T-cell (primary cell): ENCODE measurements around the gene GNB3. TPM values are rescaled to one million over a fixed set of nuclear protein-coding genes. Genes with fewer than 3 reads are reported as not detected.

Experiments used
- ATAC-seq, 4 experiments: fragments of 200-7000 bp in 3 of 4; fragments of 150-1000 bp in 1 of 4; cut with Tn5 transposase; replicated peaks in 1 of 4; 1 replicate in 3 of 4; 2 replicates in 1 of 4; pipeline ENCODE4 v1.10.0; 2021; ENCODE audit warnings: moderate library complexity in 3 of 4, mild to moderate bottlenecking in 2 of 4, moderate number of reproducible peaks in 1 of 4
- CTCF ChIA-PET, 2 donors: fragments of 300-600 bp; sonication (Branson Sonifier 250); formaldehyde crosslinking; loops; one replicate each; lab custom pipeline; 2022; ENCODE audit warnings: antibody characterized with exemption in 2 of 2; lab: Charles Lee
- POLR2A ChIA-PET, 2 donors: fragments of 300-600 bp; sonication (Branson Sonifier 250); formaldehyde crosslinking; loops; one replicate each; lab custom pipeline; 2022; ENCODE audit warnings: antibody characterized with exemption in 2 of 2; lab: Charles Lee
- DNase-seq, 35 experiments: peaks; one replicate each; pipeline versions ENCODE4 v3.0.0 to v3.0.0-alpha.2; 2013 to 2023
- H3K27ac ChIP-seq: one replicate; pipeline ENCODE4 v1.5.1; 2013; ENCODE audit warnings: low read length
- H3K27me3 ChIP-seq, 2 experiments: replicated peaks in 1 of 2; 1 replicate in 1 of 2; 2 replicates in 1 of 2; pipeline versions ENCODE4 v1.6.1 to v1.7.0; 2013; ENCODE audit warnings: low read length in 1 of 2, mixed read lengths in 1 of 2; ENCODE audit not compliant: control insufficient read depth in 2 of 2, insufficient read depth in 2 of 2; ENCODE audit errors: extremely low read depth in 1 of 2
- H3K36me3 ChIP-seq, 2 donors: 1 replicate in 1 of 2; 2 replicates in 1 of 2; pipeline versions ENCODE4 v1.6.1 to v1.7.0; 2013; ENCODE audit warnings: low read length in 1 of 2; ENCODE audit not compliant: control insufficient read depth in 2 of 2, insufficient read depth in 1 of 2; ENCODE audit errors: extremely low read depth in 1 of 2
- H3K4me1 ChIP-seq, 2 experiments: 1 replicate in 1 of 2; 2 replicates in 1 of 2; pipeline versions ENCODE4 v1.6.1 to v1.7.0; 2013; ENCODE audit warnings: low read length in 2 of 2, mixed read lengths in 1 of 2; ENCODE audit not compliant: insufficient read depth in 2 of 2, control insufficient read depth in 1 of 2; ENCODE audit errors: extremely low read depth in 1 of 2
- H3K4me3 ChIP-seq, 2 donors: 1 replicate in 1 of 2; 2 replicates in 1 of 2; pipeline versions ENCODE4 v1.5.1 to v1.7.0; 2013; ENCODE audit warnings: mild to moderate bottlenecking in 2 of 2, low read length in 1 of 2, moderate library complexity in 1 of 2; ENCODE audit not compliant: control insufficient read depth in 1 of 2; ENCODE audit errors: extremely low read depth in 1 of 2
- H3K9me3 ChIP-seq: 2 replicates; pipeline ENCODE4 v1.7.0; 2013
- H3K27ac Mint-ChIP-seq, 2 donors: one replicate each; pipeline ENCODE4 v1.8.0; 2020 to 2021; ENCODE audit warnings: mild to moderate bottlenecking in 2 of 2, mixed read lengths in 2 of 2
- H3K27me3 Mint-ChIP-seq, 2 donors: one replicate each; pipeline ENCODE4 v1.8.0; 2021 to 2022; ENCODE audit warnings: mixed read lengths in 2 of 2
- H3K36me3 Mint-ChIP-seq: one replicate; pipeline ENCODE4 v1.8.0; 2021; ENCODE audit warnings: mixed read lengths
- H3K4me1 Mint-ChIP-seq, 3 donors: one replicate each; pipeline ENCODE4 v1.8.0; 2020 to 2022; ENCODE audit warnings: mixed read lengths in 3 of 3, mild to moderate bottlenecking in 1 of 3
- H3K4me3 Mint-ChIP-seq, 3 donors: one replicate each; pipeline ENCODE4 v1.8.0; 2020 to 2022; ENCODE audit warnings: mild to moderate bottlenecking in 3 of 3, mixed read lengths in 3 of 3, moderate library complexity in 3 of 3
- H3K9me3 Mint-ChIP-seq, 3 donors: one replicate each; pipeline ENCODE4 v1.8.0; 2020 to 2022; ENCODE audit warnings: mixed read lengths in 3 of 3
- WGBS: methylation state at CpG from one replicate; pipeline ENCODE4 v1.1.5; 2013; ENCODE audit warnings: missing lambda C conversion rate; ENCODE audit not compliant: insufficient coverage; 5-methylcytosine and 5-hydroxymethylcytosine counted together
- total RNA-seq, 35 experiments: library from RNA in 6 of 35; stranded (reverse) in 6 of 35; fragments of 120-200 nt in 1 of 35; gene quantifications; one replicate each; pipeline versions ENCODE4 v1.2.1 to v1.2.4 and lab custom pipeline; 2013 to 2026

Gene GNB3
- total RNA-seq: 1 to 10 TPM in 4 of 5 donors, under 1 TPM in 1; 0.85 to 4.3 (median 3.4) TPM
- total RNA-seq (2013): 0.79 TPM
- 0 to 3.7 (median 0.50) reads per million in 29 experiments for total RNA-seq (lab: John Stamatoyannopoulos, UW)

- peaks cover 0 to 3% (median 0%) of the 10 kb centered on the region in 3 donors for H3K4me1 Mint-ChIP-seq
- H3K36me3 Mint-ChIP-seq: no peaks in the 10 kb centered on the region
- no peak within 1 kb of the TSS for H3K4me3 Mint-ChIP-seq
- WGBS: 87% methylated on average over 20 of the region's 24 CpGs
- no peak for DNase-seq
- Histone ChIP-seq H3K9me3 (no peaks in the 10 kb centered on the region), H3K4me1 (peaks cover 0 to 2% of the 10 kb centered on the region in 2 experiments), H3K36me3 (no peaks in the 10 kb centered on the region), H3K4me3 (no peak within 1 kb of the TSS), H3K27me3 (peaks cover 0 to 4% of the 10 kb centered on the region in 2 experiments), H3K27ac (no peak within 1 kb of the TSS)
- ATAC-seq: no peak
- H3K27me3 Mint-ChIP-seq: no peaks in the 10 kb centered on the region
- H3K27ac Mint-ChIP-seq: no peak within 1 kb of the TSS
- ChIA-PET CTCF (no interaction called here), POLR2A (interaction anchor here in 1 of 2 donors (0.6 kb wide), 1 partner anchor 489 kb away, joined by 3 read pairs; no protein-coding TSS in a partner anchor)
- H3K9me3 Mint-ChIP-seq: no peaks in the 10 kb centered on the region
Measured at GRCh38 chr12:6840761-6841515, at the start of gene GNB3. Gene GNB3 (plus strand): TSS chr12:6840925. CDS start chr12:6841288, 363 bp downstream.

DNA sequence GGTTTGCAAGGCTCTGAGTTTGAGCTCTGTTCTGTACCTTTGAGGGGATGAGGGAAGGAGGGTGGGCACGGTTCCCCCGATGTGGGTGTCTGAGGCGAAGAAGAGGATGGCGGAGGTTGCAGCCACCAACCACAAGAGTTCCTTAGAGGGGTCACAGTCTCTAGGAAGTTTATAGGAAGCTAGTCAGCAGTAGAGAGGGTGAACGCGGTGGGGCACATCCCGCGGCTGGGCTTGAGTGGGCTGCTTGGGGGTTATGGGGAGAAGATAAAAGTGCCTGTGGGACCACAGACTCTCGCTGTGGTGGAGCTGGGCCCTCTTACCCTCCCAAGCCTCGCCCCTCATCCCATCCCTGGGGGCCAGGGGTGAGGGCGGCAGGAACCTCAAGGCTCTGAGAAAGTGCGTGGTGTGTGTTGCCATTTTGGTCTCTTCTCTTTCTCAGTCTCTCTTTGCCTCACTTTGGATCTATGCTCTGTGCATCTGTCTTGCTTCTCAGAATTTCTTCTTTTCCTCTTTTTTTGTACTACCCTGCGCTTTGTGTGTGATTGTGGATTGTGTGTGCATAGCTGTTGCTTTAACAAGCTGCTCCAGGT, 48.7 kb upstream of the GNB3 start:
- H3K4me3 Mint-ChIP-seq: peak overlapping the region; percentile 86 to 94 (median 92)
- peaks cover 21% of the 10 kb centered on the region for H3K36me3 Mint-ChIP-seq
- POLR2A ChIA-PET: interaction anchor here in 1 of 2 donors (0.6 to 1.1 kb wide), 2 partner anchors 15 to 99 kb away, joined by 3 to 7 read pairs; no protein-coding TSS in a partner anchor
- Histone ChIP-seq H3K27ac (peak overlapping the region; percentile 70), H3K4me1 (peaks cover 19 to 70% of the 10 kb centered on the region in 2 experiments), H3K27me3 (peaks cover 0 to 3% of the 10 kb centered on the region in 2 experiments), H3K9me3 (no peaks in the 10 kb centered on the region), H3K36me3 (peaks cover 0 to 20% of the 10 kb centered on the region in 2 donors), H3K4me3 (peak overlapping the region; percentile 71 to 88)
- CTCF ChIA-PET: interaction anchor here (0.8 to 2.4 kb wide), 6 partner anchors 25 to 45 kb away, joined by 3 to 11 read pairs (median 4); partner anchors contain the start of gene MLF2 (in 1 of the 2)
- 4% methylated on average over 4 of the region's 13 CpGs for WGBS
- peaks cover 0 to 2% of the 10 kb centered on the region in 2 donors for H3K27me3 Mint-ChIP-seq
- no peaks in the 10 kb centered on the region for H3K9me3 Mint-ChIP-seq
- DNase-seq (peak in 1 of 35 experiments; percentile 18), ATAC-seq (peak in 1 of 4 experiments; percentile 6)
- H3K27ac Mint-ChIP-seq: peak overlapping the region; percentile 96
- H3K4me1 Mint-ChIP-seq: peaks cover 60 to 79% (median 71%) of the 10 kb centered on the region in 3 donors

DNA sequence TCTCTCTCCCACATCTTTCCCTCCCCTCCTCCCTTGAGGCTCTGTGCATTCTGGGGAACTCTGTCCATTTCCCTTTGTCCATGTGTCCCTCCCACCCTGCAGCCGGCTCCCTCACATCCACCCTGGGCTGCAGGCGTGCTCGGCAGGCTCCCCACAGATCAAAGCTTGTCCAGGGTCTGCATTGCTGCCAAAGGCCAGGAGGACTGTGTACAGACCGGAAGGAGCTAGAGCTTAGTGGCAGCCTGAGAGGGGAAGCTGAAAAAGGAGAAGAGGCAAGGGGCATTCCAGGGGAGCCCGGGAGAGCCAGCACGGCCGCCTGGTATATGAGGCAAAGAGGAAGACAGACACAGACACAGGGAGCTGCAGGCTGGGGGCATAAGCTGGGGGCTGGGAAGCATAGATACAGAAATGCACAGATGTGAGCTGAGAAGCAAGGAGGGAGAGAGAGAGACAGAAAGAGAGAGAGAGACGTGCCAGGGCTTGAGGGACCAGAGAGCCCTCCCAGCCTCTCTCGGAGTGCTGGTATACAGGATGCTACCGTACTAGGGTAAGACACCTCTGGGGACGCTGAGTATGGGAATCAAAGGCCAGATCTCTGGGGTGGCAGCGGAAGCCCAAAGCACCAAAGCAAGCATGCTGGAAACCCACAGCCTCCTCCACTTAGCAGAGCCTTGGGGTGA, 48.1 kb upstream of the GNB3 start:
- H3K4me3 Mint-ChIP-seq: peak overlapping the region; percentile 86 to 94 (median 92)
- H3K9me3 ChIP-seq: no peaks in the 10 kb centered on the region
- H3K9me3 Mint-ChIP-seq: no peaks in the 10 kb centered on the region
- H3K27me3 ChIP-seq: peaks cover 0 to 3% of the 10 kb centered on the region in 2 experiments
- CTCF ChIA-PET: interaction anchor here (0.5 to 2.4 kb wide), 12 partner anchors 11 to 165 kb away, joined by 3 to 11 read pairs (median 3); partner anchors contain the start of gene MLF2 (in 1 of the 2)
- H3K27ac Mint-ChIP-seq: peak overlapping the region; percentile 96
- 17% methylated on average over 4 of the region's 12 CpGs for WGBS
- H3K4me1 ChIP-seq: peaks cover 14 to 64% of the 10 kb centered on the region in 2 experiments
- DNase-seq (peak in 32 of 35 experiments; percentile 36 to 75 (median 58)), ATAC-seq (peak; percentile 76 to 82 (median 82))
- peak overlapping the region; percentile 70 for H3K27ac ChIP-seq
- peaks cover 0 to 2% of the 10 kb centered on the region in 2 donors for H3K27me3 Mint-ChIP-seq
- peaks cover 62 to 82% (median 71%) of the 10 kb centered on the region in 3 donors for H3K4me1 Mint-ChIP-seq
- peaks cover 0 to 20% of the 10 kb centered on the region in 2 donors for H3K36me3 ChIP-seq
- H3K4me3 ChIP-seq: peak overlapping the region; percentile 71 to 88
- POLR2A ChIA-PET: interaction anchor here (1.0 to 1.1 kb wide), 2 partner anchors 15 to 25 kb away, joined by 3 read pairs; no protein-coding TSS in a partner anchor
- H3K36me3 Mint-ChIP-seq: peaks cover 21% of the 10 kb centered on the region

GRCh38 chr12:6795088-6795487, 45.6 kb upstream of the GNB3 start:
- no CpG with 5 or more reads among the region's 2 CpGs for WGBS
- DNase-seq: no peak
- no peak for ATAC-seq
- H3K27me3 Mint-ChIP-seq: peaks cover 0 to 2% of the 10 kb centered on the region in 2 donors
- Histone ChIP-seq H3K36me3 (peaks cover 0 to 32% of the 10 kb centered on the region in 2 donors), H3K27ac (no peak overlapping the region), H3K4me1 (peaks cover 8 to 47% of the 10 kb centered on the region in 2 experiments), H3K27me3 (peaks cover 0 to 3% of the 10 kb centered on the region in 2 experiments), H3K9me3 (no peaks in the 10 kb centered on the region), H3K4me3 (no peak overlapping the region)
- H3K4me1 Mint-ChIP-seq: peaks cover 66 to 80% (median 76%) of the 10 kb centered on the region in 3 donors
- H3K36me3 Mint-ChIP-seq: peaks cover 33% of the 10 kb centered on the region
- POLR2A ChIA-PET: interaction anchor here in 1 of 2 donors (0.6 kb wide), 2 partner anchors 18 to 333 kb away, joined by 3 to 8 read pairs; no protein-coding TSS in a partner anchor
- H3K9me3 Mint-ChIP-seq: no peaks in the 10 kb centered on the region
- peak overlapping the region; percentile 36 to 70 for H3K27ac Mint-ChIP-seq
- H3K4me3 Mint-ChIP-seq: peak overlapping the region in 2 of 3 donors; percentile 6 to 17
- CTCF ChIA-PET: interaction anchor here (0.6 to 1.2 kb wide), 4 partner anchors 21 to 258 kb away, joined by 3 to 6 read pairs (median 4); no protein-coding TSS in a partner anchor

DNA sequence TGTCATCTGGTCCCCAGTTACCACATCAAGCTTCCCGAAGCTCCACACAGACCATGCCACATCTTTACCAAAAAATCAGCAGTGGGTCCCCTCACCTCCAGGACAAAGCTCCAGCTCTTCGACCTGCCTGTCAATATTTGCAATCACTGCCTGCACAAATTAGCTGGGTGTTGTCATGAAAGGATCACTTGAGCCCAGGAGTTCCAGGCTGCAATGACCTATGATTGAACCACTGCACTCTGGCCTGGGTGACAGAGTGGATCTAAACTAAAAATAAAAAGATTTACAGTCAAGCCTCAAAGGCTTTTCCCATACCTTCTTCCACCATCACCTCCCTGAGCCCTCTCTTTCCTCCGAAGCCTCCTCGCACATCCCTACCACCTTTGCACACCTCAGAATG, 44.1 kb upstream of the GNB3 start:
- no peak overlapping the region for H3K4me3 Mint-ChIP-seq
- Histone ChIP-seq H3K9me3 (no peaks in the 10 kb centered on the region), H3K4me1 (peaks cover 4 to 39% of the 10 kb centered on the region in 2 experiments), H3K4me3 (no peak overlapping the region), H3K27me3 (peaks cover 0 to 3% of the 10 kb centered on the region in 2 experiments), H3K36me3 (peaks cover 0 to 36% of the 10 kb centered on the region in 2 donors), H3K27ac (no peak overlapping the region)
- peaks cover 63 to 77% (median 74%) of the 10 kb centered on the region in 3 donors for H3K4me1 Mint-ChIP-seq
- DNase-seq: no peak
- peaks cover 0 to 2% of the 10 kb centered on the region in 2 donors for H3K27me3 Mint-ChIP-seq
- ChIA-PET POLR2A (interaction anchor here in 1 of 2 donors (0.6 kb wide), 1 partner anchor 16 kb away, joined by 6 read pairs; no protein-coding TSS in a partner anchor), CTCF (interaction anchor here in 1 of 2 donors (0.6 to 1.2 kb wide), 2 partner anchors 17 to 23 kb away, joined by 3 to 5 read pairs; no protein-coding TSS in a partner anchor)
- H3K27ac Mint-ChIP-seq: peak overlapping the region; percentile 31 to 39
- 79% methylated on average over 4 of the region's 4 CpGs for WGBS
- no peak for ATAC-seq
- peaks cover 33% of the 10 kb centered on the region for H3K36me3 Mint-ChIP-seq
- H3K9me3 Mint-ChIP-seq: no peaks in the 10 kb centered on the region
